GM06990 (cell line): ENCODE data around the gene B3GLCT.
"Not testable (repeated sequence)": the region's sequence is repeated elsewhere in the genome, so short reads cannot be mapped to it uniquely, and the experiment has no call there.

ENCODE experiments used
- DNase-seq: peaks from one replicate; pipeline ENCODE4 v3.0.0-alpha.2; 2011; ENCODE audit not compliant: insufficient read length; ENCODE audit errors: extremely low read depth
- H3K27me3 ChIP-seq: replicated peaks from 2 replicates; pipeline ENCODE4 v1.6.0; 2011; ENCODE audit warnings: low read length; ENCODE audit not compliant: control insufficient read depth, insufficient read depth
- H3K36me3 ChIP-seq: 2 replicates; pipeline ENCODE4 v1.5.1; 2011; ENCODE audit warnings: low read length; ENCODE audit not compliant: control insufficient read depth, insufficient read depth
- H3K4me3 ChIP-seq: replicated peaks from 2 replicates; pipeline ENCODE4 v1.5.1; 2011; ENCODE audit warnings: low read depth, mild to moderate bottlenecking, control low read depth, low read length
- CTCF ChIP-seq: IDR thresholded peaks from 2 replicates; pipeline ENCODE4 v1.5.1; 2011; ENCODE audit warnings: low read length, control low read depth, mild to moderate bottlenecking, inconsistent platforms; ENCODE audit not compliant: insufficient read depth, poor library complexity, severe bottlenecking

Gene B3GLCT

DNA sequence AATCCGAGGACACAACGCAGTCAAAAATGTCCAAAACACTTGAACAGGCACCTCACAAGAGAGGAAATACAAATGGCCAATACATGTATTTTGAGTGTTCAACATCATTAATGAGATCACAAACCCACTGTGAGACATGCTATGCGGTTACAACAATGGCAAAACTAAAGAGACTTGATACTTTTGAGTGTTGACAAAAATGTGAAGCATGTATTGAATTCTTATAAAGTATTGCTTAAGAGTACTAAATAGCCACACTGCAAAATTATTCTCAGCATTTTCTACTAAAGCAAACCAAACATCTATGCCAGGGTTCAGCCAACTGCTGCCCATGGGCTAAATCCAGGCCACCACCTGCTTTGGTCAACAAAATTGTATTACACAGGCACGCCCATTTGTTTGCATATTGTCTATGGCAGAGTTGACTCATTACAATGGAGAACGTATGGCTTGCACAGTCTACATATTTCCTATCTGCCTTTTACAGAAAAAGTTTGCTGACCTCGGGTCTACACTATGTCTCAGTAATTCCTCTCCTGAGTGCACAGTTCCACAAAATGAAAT lies 135.3 kb downstream of the B3GLCT start:
- DNase-seq: no peak
- no peak for TF ChIP-seq CTCF
- Histone ChIP-seq H3K27me3 (no peaks in the 10 kb centered on the region), H3K36me3 (no peaks in the 10 kb centered on the region), H3K4me3 (no peak overlapping the region)

- DNase-seq, H3K36me3 ChIP-seq, H3K27me3 ChIP-seq, H3K4me3 ChIP-seq: not testable (repeated sequence)
These were observed 139.8 kb downstream of the B3GLCT start for GRCh38 chr13:31339616-31340015.

- H3K36me3 ChIP-seq, DNase-seq, H3K27me3 ChIP-seq, H3K4me3 ChIP-seq: not testable (repeated sequence)
These were observed 141.1 kb downstream of the B3GLCT start for GRCh38 chr13:31340848-31341247.

DNA sequence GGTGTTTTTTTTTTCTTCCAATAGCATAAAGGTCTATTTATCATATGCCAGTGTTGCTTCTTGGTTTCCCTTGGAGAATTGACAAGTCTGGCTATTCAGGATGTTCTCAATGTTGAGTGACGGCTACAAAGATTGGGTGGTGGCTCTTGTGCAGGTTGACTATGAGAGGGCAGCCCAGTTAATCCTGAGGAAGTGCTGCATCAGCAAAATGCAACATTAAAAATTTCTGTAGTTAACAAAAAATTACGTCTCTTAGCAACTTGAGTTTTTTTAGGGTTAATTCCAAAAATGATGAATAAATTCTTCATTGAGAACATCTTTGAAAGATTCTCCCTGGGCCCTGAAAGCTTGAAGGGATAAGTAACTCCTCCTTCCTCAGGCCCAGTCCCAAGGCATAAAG lies 147.1 kb downstream of the B3GLCT start:
- H3K36me3 ChIP-seq: no peaks in the 10 kb centered on the region
- H3K27me3 ChIP-seq: no peaks in the 10 kb centered on the region
- DNase-seq: no peak
- H3K4me3 ChIP-seq: no peak overlapping the region
- TF ChIP-seq CTCF: no peak

GRCh38 chr13:31349156-31349555 lies 149.4 kb downstream of the B3GLCT start:
- Histone ChIP-seq H3K4me3 (no peak overlapping the region), H3K36me3 (no peaks in the 10 kb centered on the region), H3K27me3 (no peaks in the 10 kb centered on the region)
- TF ChIP-seq CTCF: no peak
- no peak for DNase-seq

GRCh38 chr13:31350560-31350959 lies 150.8 kb downstream of the B3GLCT start:
- Histone ChIP-seq H3K27me3 (no peaks in the 10 kb centered on the region), H3K4me3 (no peak overlapping the region), H3K36me3 (no peaks in the 10 kb centered on the region)
- TF ChIP-seq CTCF: no peak
- DNase-seq: no peak

- Histone ChIP-seq H3K27me3 (no peaks in the 10 kb centered on the region), H3K36me3 (no peaks in the 10 kb centered on the region), H3K4me3 (no peak overlapping the region)
- no peak for TF ChIP-seq CTCF
- DNase-seq: no peak
These were observed 151.6 kb downstream of the B3GLCT start for GRCh38 chr13:31351376-31351775.
